SK-N-SH treated with all-trans-retinoic acid at 6 μM for 48 hours (cell line): ENCODE data around the gene GID4.

ENCODE experiments used
- ESRRG ChIP-seq: fragments of 250-450 bp; sonication (Bioruptor Pico); IDR thresholded peaks from 2 replicates; pipeline ENCODE4 v1.6.1; 2021; ENCODE audit warnings: mild to moderate bottlenecking
- ISL1 ChIP-seq: fragments of 250-450 bp; sonication (Bioruptor Pico); IDR thresholded peaks from 2 replicates; pipeline ENCODE4 v2.1.2; 2022; ENCODE audit warnings: mild to moderate bottlenecking, moderate library complexity
- SNAI2 ChIP-seq: fragments of 250-450 bp; sonication (Bioruptor Pico); IDR thresholded peaks from 2 replicates; pipeline ENCODE4 v1.5.0; 2020; ENCODE audit warnings: mild to moderate bottlenecking, moderate library complexity
- ZNF565 ChIP-seq: fragments of 450-650 bp; formaldehyde crosslinking; conservative IDR thresholded peaks from 2 replicates; pipeline ENCODE4 v1.5.0; 2020; ENCODE audit warnings: low read depth, mild to moderate bottlenecking, moderate library complexity
- ZNF70 ChIP-seq: fragments of 450-650 bp; formaldehyde crosslinking; IDR thresholded peaks from 2 replicates; pipeline ENCODE4 v1.5.0; 2020; ENCODE audit warnings: mild to moderate bottlenecking, moderate library complexity

DNA sequence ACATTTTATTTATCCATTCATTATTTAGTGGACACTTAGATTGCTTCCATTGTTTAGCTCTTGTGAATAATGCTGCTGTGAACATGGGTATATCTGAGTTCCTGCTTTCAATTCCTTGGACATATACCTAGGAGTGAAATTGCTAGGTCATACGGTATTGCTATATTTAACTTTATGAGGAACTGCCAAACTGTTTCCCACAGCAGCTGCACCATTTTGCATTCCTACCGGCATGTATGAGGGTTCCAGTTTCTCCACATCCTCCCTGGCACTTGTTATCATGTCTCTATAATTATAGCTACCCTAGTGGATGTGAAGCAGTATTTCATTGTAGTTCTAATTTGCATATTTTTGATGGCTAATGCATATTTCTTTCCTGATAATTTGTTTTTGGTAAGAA is 24.8 kb downstream of the GID4 start:
- no peak for TF ChIP-seq ZNF70 (CRISPR knock-in tag)
- TF ChIP-seq ESRRG (CRISPR knock-in tag): no peak
- no peak for TF ChIP-seq ZNF565 (CRISPR knock-in tag)
- no peak for TF ChIP-seq SNAI2 (CRISPR knock-in tag)
- TF ChIP-seq ISL1: no peak
